A549 (cell line): ENCODE data around the gene PALM3. TPM values are rescaled to one million over a fixed set of nuclear protein-coding genes. Genes with fewer than 3 reads are reported as not detected.
A peak's percentile ranks its signal among the peaks of the same experiment; 100 is the strongest.

ENCODE experiments used
- ATAC-seq, 2 experiments: fragments of 200-7000 bp in 1 of 2; fragments of >200 bp in 1 of 2; cut with Nextera tagmentation in 1 of 2; cut with Tn5 transposase in 1 of 2; 3 replicates each; pipeline versions ENCODE4 v1.8.0 to v1.9.1; 2018 to 2020; ENCODE audit warnings: mild to moderate bottlenecking in 1 of 2, moderate library complexity in 1 of 2
- CTCF ChIA-PET: fragments of 300-600 bp; sonication (Branson Sonifier 250); formaldehyde crosslinking; extraction: SDS; loops from one replicate; lab custom pipeline; 2021; ENCODE audit warnings: antibody characterized with exemption, inconsistent platforms; lab: Yijun Ruan, JAX
- POLR2A ChIA-PET: fragments of 350-600 bp; formaldehyde crosslinking; extraction: SDS; loops from one replicate; lab custom pipeline; 2021; ENCODE audit warnings: antibody characterized with exemption, inconsistent platforms; lab: Yijun Ruan, JAX
- DNase-seq, 2 experiments: peaks; one replicate each; pipeline versions ENCODE4 v3.0.0 to v3.0.0-alpha.2; 2011 to 2016; ENCODE audit warnings: low read depth in 1 of 2, low spot score in 1 of 2
- FAIRE-seq: peaks from 2 replicates; lab custom pipeline; 2011; peaks lifted over from hg19 to GRCh38; lab: Jason Lieb, UNC
- H3K27ac ChIP-seq, 2 experiments: fragments of >200 bp; sonication (Bioruptor Twin); formaldehyde crosslinking; 3 replicates each; pipeline ENCODE4 v1.5.1; 2016 to 2017
- H3K4me1 ChIP-seq: fragments of >200 bp; sonication (Bioruptor Twin); formaldehyde crosslinking; 3 replicates; pipeline ENCODE4 v1.6.1; 2016
- H3K4me2 ChIP-seq: fragments of >200 bp; sonication (Bioruptor Twin); formaldehyde crosslinking; 3 replicates; pipeline ENCODE4 v1.6.1; 2016
- H3K4me3 ChIP-seq: fragments of >200 bp; sonication (Bioruptor Twin); formaldehyde crosslinking; 3 replicates; pipeline ENCODE4 v1.5.1; 2016
- H3K9me3 ChIP-seq: fragments of >200 bp; sonication (Bioruptor Twin); formaldehyde crosslinking; 3 replicates; pipeline ENCODE4 v1.6.1; 2016
- BCL3 ChIP-seq: fragments of >200 bp; sonication (Bioruptor Twin); formaldehyde crosslinking; IDR thresholded peaks from 3 replicates; pipeline ENCODE4 v1.6.1; 2016
- BHLHE40 ChIP-seq: IDR thresholded peaks from 2 replicates; pipeline ENCODE4 v1.6.1; 2012; ENCODE audit warnings: low read depth, low read length, inconsistent platforms
- CBX8 ChIP-seq: fragments of 200-600 bp; sonication (generic); IDR thresholded peaks from 2 replicates; pipeline ENCODE4 v1.6.1; 2016
- CHD4 ChIP-seq: fragments of 200-600 bp; sonication (generic); IDR thresholded peaks from 2 replicates; pipeline ENCODE4 v1.6.1; 2016; ENCODE audit warnings: antibody characterized with exemption, mild to moderate bottlenecking, borderline replicate concordance
- CTCF ChIP-seq: fragments of >200 bp; sonication (Bioruptor Twin); formaldehyde crosslinking; IDR thresholded peaks from 3 replicates; pipeline ENCODE4 v1.5.1; 2016
- ELK1 ChIP-seq: fragments of 150-350 bp; IDR thresholded peaks from 2 replicates; pipeline ENCODE4 v1.6.1; 2014; ENCODE audit warnings: low read depth, mild to moderate bottlenecking, low read length
- FOXS1 ChIP-seq: fragments of 250-450 bp; sonication (Bioruptor Pico); IDR thresholded peaks from 2 replicates; pipeline ENCODE4 v1.5.0; 2020; ENCODE audit warnings: mild to moderate bottlenecking, moderate library complexity
- HDAC2 ChIP-seq: fragments of 200-600 bp; sonication (generic); IDR thresholded peaks from 2 replicates; pipeline ENCODE4 v1.6.1; 2016
- JUNB ChIP-seq: fragments of >200 bp; sonication (Bioruptor Twin); formaldehyde crosslinking; IDR thresholded peaks from 2 replicates; pipeline ENCODE4 v1.6.1; 2016
- MAFK ChIP-seq: fragments of 450-650 bp; IDR thresholded peaks from 2 replicates; pipeline ENCODE4 v1.6.1; 2014; ENCODE audit not compliant: partially characterized antibody
- MAX ChIP-seq: IDR thresholded peaks from 2 replicates; pipeline ENCODE4 v1.6.1; 2012
- MAZ ChIP-seq: fragments of 150-350 bp; IDR thresholded peaks from 2 replicates; pipeline ENCODE4 v1.6.1; 2014; ENCODE audit warnings: antibody characterized with exemption, low read depth, low read length, borderline replicate concordance
- MYC ChIP-seq: IDR thresholded peaks from 2 replicates; pipeline ENCODE4 v1.6.1; 2012; ENCODE audit warnings: mild to moderate bottlenecking, inconsistent platforms, low read length, improper control_type of control experiment, borderline replicate concordance
- RARB ChIP-seq: fragments of 250-450 bp; sonication (Bioruptor Pico); IDR thresholded peaks from 2 replicates; pipeline ENCODE4 v1.8.0; 2021; ENCODE audit warnings: mild to moderate bottlenecking, moderate library complexity
- RCOR1 ChIP-seq: fragments of 150-350 bp; IDR thresholded peaks from 2 replicates; pipeline ENCODE4 v1.6.1; 2014; ENCODE audit warnings: antibody characterized with exemption, low read length, low read depth
- SMC3 ChIP-seq: fragments of >200 bp; sonication (Bioruptor Twin); formaldehyde crosslinking; IDR thresholded peaks from 3 replicates; pipeline ENCODE4 v1.6.1; 2018; ENCODE audit warnings: inconsistent platforms
- TP53 ChIP-seq: fragments of 250-450 bp; sonication (Bioruptor Pico); IDR thresholded peaks from 2 replicates; pipeline ENCODE4 v1.5.0; 2021; ENCODE audit warnings: mild to moderate bottlenecking, moderate library complexity
- USF2 ChIP-seq: fragments of 450-650 bp; IDR thresholded peaks from 2 replicates; pipeline ENCODE4 v1.6.1; 2014; ENCODE audit warnings: antibody characterized with exemption
- ZSCAN20 ChIP-seq: fragments of 250-450 bp; sonication (Bioruptor Pico); IDR thresholded peaks from 2 replicates; pipeline ENCODE4 v1.8.0; 2022; ENCODE audit warnings: mild to moderate bottlenecking, moderate library complexity
- WGBS: methylation state at CpG from one replicate; pipeline ENCODE4 v1.1.6; 2017; ENCODE audit errors: missing lambda C conversion rate; 5-methylcytosine and 5-hydroxymethylcytosine counted together
- polyA plus RNA-seq, 4 experiments: library from polyadenylated mRNA; depleted of rRNA in 3 of 4; stranded (reverse); fragments of >200 nt; fragmentation: RNase III in 1 of 4; extraction: RNeasy Plus Mini Kit Qiagen cat#74134 plus additional on column Dnase treatment in 1 of 4; gene quantifications; 2 replicates in 3 of 4; 3 replicates in 1 of 4; pipeline ENCODE4 v1.2.3, GENCODE V29; 2011 to 2017

The PALM3 gene
- polyA plus RNA-seq, 2 of the 4 experiments (the other 2 are of a cell fraction) = 0.96 to 12.1 TPM

GRCh38 chr19:14073925-14074838 is 12.3 kb upstream of the PALM3 start:
- POLR2A ChIA-PET = interaction anchor here (0.7 to 1.2 kb wide), 2 partner anchors 42 to 194 kb away, joined by 3 to 4 read pairs; partner anchors contain the start of gene IL27RA
- 5% methylated on average over 19 of the region's 44 CpGs for WGBS

More at GRCh38 chr19:14073925-14074838, 12.3 kb upstream of the PALM3 start:
- ATAC-seq (peak; percentile 26 to 38; a peak in 3 of 6 replicates), DNase-seq (no peak), FAIRE-seq (no peak)
- peak overlapping the region; percentile 99 for H3K4me2 ChIP-seq
- peaks cover 4% of the 10 kb centered on the region; the same call in 1 of the 3 replicates for H3K4me1 ChIP-seq
- H3K9me3 ChIP-seq = no peaks in the 10 kb centered on the region
- CTCF ChIA-PET = interaction anchor here (0.7 to 5.6 kb wide), 20 partner anchors 9 to 290 kb away, joined by 3 to 93 read pairs (median 4); partner anchors contain the start of genes C19orf67, IL27RA, NANOS3 and PALM3
- peak overlapping the region; percentile 83 for H3K4me3 ChIP-seq
- TF ChIP-seq MAX = no peak
- TF ChIP-seq MAZ = no peak
- no peak for TF ChIP-seq CTCF
- no peak for TF ChIP-seq MAFK
- no peak for TF ChIP-seq SMC3
- no peak for TF ChIP-seq BCL3
- TF ChIP-seq MYC = no peak
- TF ChIP-seq USF2 = no peak
- TF ChIP-seq BHLHE40 = no peak
- no peak for TF ChIP-seq CHD4
- TF ChIP-seq FOXS1 (CRISPR knock-in tag) = no peak
- no peak for TF ChIP-seq JUNB
- no peak for TF ChIP-seq RARB (CRISPR knock-in tag)
- no peak for TF ChIP-seq TP53 (CRISPR knock-in tag)
- TF ChIP-seq ELK1 = no peak
- TF ChIP-seq RCOR1 = no peak
- TF ChIP-seq ZSCAN20 = no peak
- TF ChIP-seq HDAC2 = no peak
- TF ChIP-seq CBX8 = no peak
- H3K27ac ChIP-seq = peak overlapping the region; percentile 94 to 99
